ENCODE results near the gene PDS5B.

The PDS5B gene

GRCh38 chr13:32745509-32745908 lies 159.3 kb downstream of the PDS5B start:
- no peak for TF ChIP-seq CTCF (IDR thresholded peaks at IDR 0.05; ENCODE audit: low read depth, low read length, poor library complexity, severe bottlenecking)
- TF ChIP-seq EZH2phosphoT487 (IDR thresholded peaks at IDR 0.05; ENCODE audit: borderline replicate concordance, low read length): no peak
- Histone ChIP-seq H3K4me2 (ENCODE audit: low read length) (no peak overlapping the region), H3F3A (ENCODE audit: control insufficient read depth, insufficient read depth) (no peaks in the 10 kb centered on the region), H4K20me1 (ENCODE audit: control insufficient read depth, insufficient read depth, low read depth, low read length) (no peaks in the 10 kb centered on the region), H3K27me3 (ENCODE audit: control insufficient read depth, low read length) (no peaks in the 10 kb centered on the region), H3K9me2 (replicated peaks; ENCODE audit: control insufficient read depth, low read length) (no peaks in the 10 kb centered on the region), H3K79me2 (ENCODE audit: control insufficient read depth, low read length) (no peaks in the 10 kb centered on the region), H3K9me3 (ENCODE audit: control insufficient read depth, insufficient read depth, low read length) (no peaks in the 10 kb centered on the region), H3K27ac (ENCODE audit: low read depth, low read length) (no peak overlapping the region), H3K4me1 (ENCODE audit: control insufficient read depth, low read length) (no peaks in the 10 kb centered on the region), H3K4me3 (ENCODE audit: low read length) (no peak overlapping the region), H3K36me3 (ENCODE audit: control insufficient read depth, low read length) (peaks cover 67% of the 10 kb centered on the region)

GRCh38 chr13:32746474-32746873 lies 160.2 kb downstream of the PDS5B start:
- H3K4me2 ChIP-seq (ENCODE audit: low read length): no peak overlapping the region
- H4K20me1 ChIP-seq (ENCODE audit: control insufficient read depth, insufficient read depth, low read depth, low read length): no peaks in the 10 kb centered on the region
- no peaks in the 10 kb centered on the region for H3F3A ChIP-seq (ENCODE audit: control insufficient read depth, insufficient read depth)
- peaks cover 6% of the 10 kb centered on the region; the same call in 1 of the 2 replicates for H3K4me1 ChIP-seq (ENCODE audit: control insufficient read depth, low read length)
- H3K9me3 ChIP-seq (ENCODE audit: control insufficient read depth, insufficient read depth, low read length): no peaks in the 10 kb centered on the region
- no peaks in the 10 kb centered on the region for H3K27me3 ChIP-seq (ENCODE audit: control insufficient read depth, low read length)
- no peak for TF ChIP-seq EZH2phosphoT487 (IDR thresholded peaks at IDR 0.05; ENCODE audit: borderline replicate concordance, low read length)
- no peak for TF ChIP-seq CTCF (IDR thresholded peaks at IDR 0.05; ENCODE audit: low read depth, low read length, poor library complexity, severe bottlenecking)
- H3K4me3 ChIP-seq (ENCODE audit: low read length): no peak overlapping the region
- H3K79me2 ChIP-seq (ENCODE audit: control insufficient read depth, low read length): no peaks in the 10 kb centered on the region
- H3K36me3 ChIP-seq (ENCODE audit: control insufficient read depth, low read length): peaks cover 65% of the 10 kb centered on the region
- H3K27ac ChIP-seq (ENCODE audit: low read depth, low read length): no peak overlapping the region
- H3K9me2 ChIP-seq (replicated peaks; ENCODE audit: control insufficient read depth, low read length): no peaks in the 10 kb centered on the region

- TF ChIP-seq EZH2phosphoT487 (IDR thresholded peaks at IDR 0.05; ENCODE audit: borderline replicate concordance, low read length): no peak
- no peak for TF ChIP-seq CTCF (IDR thresholded peaks at IDR 0.05; ENCODE audit: low read depth, low read length, poor library complexity, severe bottlenecking)
- H3K27ac ChIP-seq (ENCODE audit: low read depth, low read length): no peak overlapping the region
- H3K27me3 ChIP-seq (ENCODE audit: control insufficient read depth, low read length): no peaks in the 10 kb centered on the region
- H3K4me2 ChIP-seq (ENCODE audit: low read length): no peak overlapping the region
- H3K36me3 ChIP-seq (ENCODE audit: control insufficient read depth, low read length): peaks cover 54% of the 10 kb centered on the region
- no peaks in the 10 kb centered on the region for H3K9me3 ChIP-seq (ENCODE audit: control insufficient read depth, insufficient read depth, low read length)
- no peak overlapping the region for H3K4me3 ChIP-seq (ENCODE audit: low read length)
- no peaks in the 10 kb centered on the region for H4K20me1 ChIP-seq (ENCODE audit: control insufficient read depth, insufficient read depth, low read depth, low read length)
- H3K9me2 ChIP-seq (replicated peaks; ENCODE audit: control insufficient read depth, low read length): no peaks in the 10 kb centered on the region
- no peaks in the 10 kb centered on the region for H3K79me2 ChIP-seq (ENCODE audit: control insufficient read depth, low read length)
- peaks cover 6% of the 10 kb centered on the region; the same call in 1 of the 2 replicates for H3K4me1 ChIP-seq (ENCODE audit: control insufficient read depth, low read length)
- no peaks in the 10 kb centered on the region for H3F3A ChIP-seq (ENCODE audit: control insufficient read depth, insufficient read depth)
Observed at GRCh38 chr13:32748305-32748704, 162.1 kb downstream of the PDS5B start.

Data from DOHH2 (cell line).